PFSK-1 (cell line): Measurements from ENCODE around the gene F12.

Experiments used
- FOXP2 ChIP-seq: optimal IDR thresholded peaks from 2 replicates; pipeline ENCODE3; 2011; ENCODE audit warnings: borderline replicate concordance, control low read depth, inconsistent platforms; ENCODE audit not compliant: insufficient read depth; ENCODE audit errors: extremely low read length, extremely low read depth
- POLR2AphosphoS5 ChIP-seq: IDR thresholded peaks from 2 replicates; pipeline ENCODE4 v1.6.1; 2012; ENCODE audit warnings: low read depth, mild to moderate bottlenecking, control low read depth, low read length, moderate library complexity
- REST ChIP-seq, 2 experiments: IDR thresholded peaks; 2 replicates each; pipeline versions ENCODE4 v1.6.1 to v1.8.0; 2011 to 2012; ENCODE audit warnings: low read depth in 2 of 2, low read length in 2 of 2, control low read depth in 1 of 2, inconsistent platforms in 1 of 2, mild to moderate bottlenecking in 1 of 2, moderate library complexity in 1 of 2; ENCODE audit not compliant: insufficient read depth in 1 of 2
- SIN3A ChIP-seq: IDR thresholded peaks from 2 replicates; pipeline ENCODE4 v1.6.1; 2012; ENCODE audit warnings: mild to moderate bottlenecking, low read length, moderate library complexity, borderline replicate concordance; ENCODE audit not compliant: insufficient read depth
- TAF1 ChIP-seq: IDR thresholded peaks from 2 replicates; pipeline ENCODE4 v1.6.1; 2012; ENCODE audit warnings: low read length, control low read depth, borderline replicate concordance; ENCODE audit not compliant: insufficient read depth

F12 gene

GRCh38 chr5:177447611-177448243, 38.4 kb upstream of the F12 start:
- TF ChIP-seq SIN3A (no peak), FOXP2 (no peak), TAF1 (no peak), POLR2AphosphoS5 (no peak), REST (IDR thresholded peaks at IDR 0.05; ENCODE audit: insufficient read depth in 1 of 2, low read depth in 2 of 2, low read length in 2 of 2) (no peak)

GRCh38 chr5:177447066-177447610, 37.8 kb upstream of the F12 start:
- TF ChIP-seq TAF1 (no peak), REST (IDR thresholded peaks at IDR 0.05; ENCODE audit: insufficient read depth in 1 of 2, low read depth in 2 of 2, low read length in 2 of 2) (no peak), FOXP2 (no peak), SIN3A (no peak), POLR2AphosphoS5 (no peak)

- 0 out of 2 replicates have a peak, but pooled peaks have one; percentile 56 for TF ChIP-seq TAF1
- TF ChIP-seq SIN3A: no peak; the same call in 1 of the 2 replicates
- peak; percentile 79 for TF ChIP-seq POLR2AphosphoS5
- TF ChIP-seq FOXP2: no peak
- no peak for TF ChIP-seq REST (IDR thresholded peaks at IDR 0.05; ENCODE audit: insufficient read depth in 1 of 2, low read depth in 2 of 2, low read length in 2 of 2)
Observed at GRCh38 chr5:177446200-177447065, 37.1 kb upstream of the F12 start, which contains the start of gene PRR7. TSS of gene PRR7 (plus strand) at chr5:177446814. CDS start at chr5:177455068, 8,254 bp downstream.

- TF ChIP-seq TAF1: no peak
- no peak for TF ChIP-seq SIN3A
- TF ChIP-seq REST (IDR thresholded peaks at IDR 0.05; ENCODE audit: insufficient read depth in 1 of 2, low read depth in 2 of 2, low read length in 2 of 2): no peak
- TF ChIP-seq FOXP2: no peak
Observed at GRCh38 chr5:177445917-177446199, 36.5 kb upstream of the F12 start.
